ENCODE results near the gene CD83. TPM values are rescaled to one million over a fixed set of nuclear protein-coding genes. Genes with fewer than 3 reads are reported as not detected.

Gene CD83
- total RNA-seq, 4 donors from 2014 or later = 0.82 to 4.8 (median 2.1) TPM

- H3K27ac ChIP-seq = no peak overlapping the region
- H3K36me3 ChIP-seq = no peaks in the 10 kb centered on the region
- no peak overlapping the region for H3K4me3 ChIP-seq
- no peaks in the 10 kb centered on the region for H3K4me1 ChIP-seq
- TF ChIP-seq CTCF (IDR thresholded peaks at IDR 0.05) = no peak
- no peak for DNase-seq
- intact Hi-C loops (cut with DNase I; ENCODE audit: low total_unique reads) = no loop called here
- no peaks in the 10 kb centered on the region for H3K9me3 ChIP-seq
- H3K27me3 ChIP-seq = no peaks in the 10 kb centered on the region
- in situ Hi-C loops (cut with MboI; ENCODE audit: low pct_ligation_motif_present in 1 of 4, low pct_unique_long_range_greater_than_20kb in 1 of 4, low sequenced_read_pairs in 3 of 4) = no loop called here
- 75 to 100% methylated on average over 2 to 3 of the region's 3 CpGs for WGBS, 2 donors (ENCODE audit: low coverage in 1 of 2)
These were observed 34.8 kb upstream of the CD83 start for GRCh38 chr6:14082771-14083170.

- DNase-seq = no peak
- Histone ChIP-seq H3K36me3 (no peaks in the 10 kb centered on the region), H3K9me3 (no peaks in the 10 kb centered on the region), H3K27ac (no peak overlapping the region), H3K4me1 (no peaks in the 10 kb centered on the region), H3K4me3 (no peak overlapping the region), H3K27me3 (no peaks in the 10 kb centered on the region)
- no peak for TF ChIP-seq EP300 (IDR thresholded peaks at IDR 0.05; ENCODE audit: low read depth)
- no peak for TF ChIP-seq POLR2AphosphoS5 (IDR thresholded peaks at IDR 0.05)
- TF ChIP-seq CTCF (IDR thresholded peaks at IDR 0.05) = no peak
- TF ChIP-seq POLR2A (IDR thresholded peaks at IDR 0.05) = no peak
- intact Hi-C loops (cut with DNase I; ENCODE audit: low total_unique reads) = no loop called here
- in situ Hi-C loops (cut with MboI; ENCODE audit: low pct_ligation_motif_present in 1 of 4, low pct_unique_long_range_greater_than_20kb in 1 of 4, low sequenced_read_pairs in 3 of 4) = no loop called here
- WGBS, 2 donors (ENCODE audit: low coverage in 1 of 2) = 87 to 94% methylated on average over 1 to 3 of the region's 3 CpGs
These were observed 34.3 kb upstream of the CD83 start for GRCh38 chr6:14083262-14083661.

GRCh38 chr6:14083751-14084150 is 33.8 kb upstream of the CD83 start:
- Histone ChIP-seq H3K36me3 (no peaks in the 10 kb centered on the region), H3K4me1 (no peaks in the 10 kb centered on the region), H3K27me3 (peaks cover 2% of the 10 kb centered on the region), H3K4me3 (no peak overlapping the region), H3K9me3 (no peaks in the 10 kb centered on the region), H3K27ac (no peak overlapping the region)
- intact Hi-C loops (cut with DNase I; ENCODE audit: low total_unique reads) = no loop called here
- in situ Hi-C loops (cut with MboI; ENCODE audit: low pct_ligation_motif_present in 1 of 4, low pct_unique_long_range_greater_than_20kb in 1 of 4, low sequenced_read_pairs in 3 of 4) = no loop called here
- 87 to 100% methylated on average over 3 of the region's 3 CpGs for WGBS, 2 donors (ENCODE audit: low coverage in 1 of 2)
- TF ChIP-seq POLR2AphosphoS5 (IDR thresholded peaks at IDR 0.05) = no peak
- no peak for TF ChIP-seq EP300 (IDR thresholded peaks at IDR 0.05; ENCODE audit: low read depth)
- no peak for TF ChIP-seq POLR2A (IDR thresholded peaks at IDR 0.05)
- no peak for TF ChIP-seq CTCF (IDR thresholded peaks at IDR 0.05)
- no peak for DNase-seq

GRCh38 chr6:14084388-14084787 is 33.2 kb upstream of the CD83 start:
- TF ChIP-seq POLR2A (IDR thresholded peaks at IDR 0.05) (no peak), POLR2AphosphoS5 (IDR thresholded peaks at IDR 0.05) (no peak), CTCF (IDR thresholded peaks at IDR 0.05) (no peak), EP300 (IDR thresholded peaks at IDR 0.05; ENCODE audit: low read depth) (no peak)
- Histone ChIP-seq H3K9me3 (no peaks in the 10 kb centered on the region), H3K4me3 (no peak overlapping the region), H3K4me1 (no peaks in the 10 kb centered on the region), H3K36me3 (no peaks in the 10 kb centered on the region), H3K27ac (no peak overlapping the region), H3K27me3 (peaks cover 2% of the 10 kb centered on the region)
- 83 to 88% methylated on average over 2 to 11 of the region's 11 CpGs for WGBS, 2 donors (ENCODE audit: low coverage in 1 of 2)
- DNase-seq = no peak
- intact Hi-C loops (cut with DNase I; ENCODE audit: low total_unique reads) = no loop called here
- in situ Hi-C loops (cut with MboI; ENCODE audit: low pct_ligation_motif_present in 1 of 4, low pct_unique_long_range_greater_than_20kb in 1 of 4, low sequenced_read_pairs in 3 of 4) = no loop called here
